Naive B cell (primary cell): Measurements from ENCODE around the gene BNIP3. TPM values are rescaled to one million over a fixed set of nuclear protein-coding genes. Genes with fewer than 3 reads are reported as not detected.
"Not testable (repeated sequence)": the region's sequence is repeated elsewhere in the genome, so short reads cannot be mapped to it uniquely, and the experiment has no call there.

Experiments used
- ATAC-seq, 2 donors: fragments of 150-1000 bp; cut with Tn5 transposase; 2 replicates each; pipeline ENCODE4 v1.10.0; 2021; ENCODE audit warnings: low read depth in 2 of 2, mild to moderate bottlenecking in 2 of 2, moderate library complexity in 2 of 2
- DNase-seq: peaks from one replicate; pipeline ENCODE4 v3.0.0; 2022
- H3K27ac Mint-ChIP-seq, 6 donors: one replicate each; pipeline ENCODE4 v1.8.0; 2020 to 2022; ENCODE audit warnings: mild to moderate bottlenecking in 6 of 6, mixed read lengths in 6 of 6, moderate library complexity in 5 of 6, inconsistent platforms in 2 of 6
- H3K27me3 Mint-ChIP-seq, 3 donors: one replicate each; pipeline ENCODE4 v1.8.0; 2021 to 2022; ENCODE audit warnings: mixed read lengths in 3 of 3, mild to moderate bottlenecking in 1 of 3
- H3K36me3 Mint-ChIP-seq, 2 donors: one replicate each; pipeline ENCODE4 v1.8.0; 2020 to 2022; ENCODE audit warnings: mixed read lengths in 2 of 2, inconsistent platforms in 1 of 2, mild to moderate bottlenecking in 1 of 2
- H3K4me1 Mint-ChIP-seq, 3 donors: one replicate each; pipeline ENCODE4 v1.8.0; 2020 to 2022; ENCODE audit warnings: mixed read lengths in 3 of 3, inconsistent platforms in 1 of 3, mild to moderate bottlenecking in 1 of 3, moderate library complexity in 1 of 3
- H3K4me3 Mint-ChIP-seq, 8 donors: one replicate each; pipeline ENCODE4 v1.8.0; 2020 to 2022; ENCODE audit warnings: mild to moderate bottlenecking in 8 of 8, mixed read lengths in 8 of 8, moderate library complexity in 8 of 8, inconsistent platforms in 2 of 8
- H3K9me3 Mint-ChIP-seq, 7 donors: one replicate each; pipeline ENCODE4 v1.8.0; 2020 to 2022; ENCODE audit warnings: mixed read lengths in 7 of 7, mild to moderate bottlenecking in 5 of 7, inconsistent platforms in 2 of 7, moderate library complexity in 1 of 7
- polyA plus RNA-seq, 6 donors: library from polyadenylated mRNA; unstranded; fragments of 300-500 nt; fragmentation: Illumina TruSeq; gene quantifications; one replicate each; pipeline ENCODE4 v1.2.3, GENCODE V29; 2021; ENCODE audit warnings: low read depth in 6 of 6

Gene BNIP3
- polyA plus RNA-seq, 6 donors from 2014 or later: 7.0 to 13.5 (median 11.5) TPM

DNA sequence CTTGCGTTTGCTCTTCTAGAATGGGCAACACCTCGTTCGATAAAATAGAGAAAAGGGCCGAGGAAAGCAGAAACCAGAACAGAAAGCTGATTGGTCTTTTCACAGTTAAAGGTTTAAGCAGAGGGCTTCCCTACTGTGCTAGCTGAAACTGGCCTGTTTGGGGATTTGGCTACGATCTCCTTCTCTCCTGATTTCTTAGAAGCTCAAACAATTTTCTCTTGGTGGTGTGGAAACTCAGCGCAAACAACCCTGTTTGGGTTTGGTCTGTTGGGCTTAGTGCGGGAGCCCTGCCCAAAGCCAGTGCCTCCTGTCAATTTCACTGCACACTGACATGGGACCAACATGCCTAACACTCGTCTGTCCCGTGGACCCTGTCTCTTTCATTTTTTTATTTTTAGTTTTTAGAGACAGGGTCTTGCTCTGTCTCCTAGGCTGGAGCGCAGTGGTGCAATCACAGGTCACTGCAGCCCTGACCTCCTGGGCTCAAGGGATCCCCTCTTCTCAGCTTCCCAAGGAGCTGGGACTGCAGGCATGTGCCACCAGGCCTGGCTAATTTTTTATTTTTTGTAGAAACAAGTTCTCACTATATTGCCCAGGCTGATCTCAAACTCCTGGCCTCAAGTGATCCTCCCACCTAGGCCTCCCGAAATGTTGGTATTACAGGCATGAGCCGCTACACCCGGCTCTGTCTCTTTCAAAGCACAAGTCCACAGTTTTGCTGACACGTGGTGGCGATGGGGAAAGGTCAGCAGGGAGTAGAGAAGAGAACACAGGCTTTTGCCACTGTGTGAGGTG is 16.5 kb upstream of the BNIP3 start:
- Mint-ChIP-seq H3K9me3 (no peaks in the 10 kb centered on the region), H3K27me3 (peaks cover 0 to 25% (median 19%) of the 10 kb centered on the region in 3 donors), H3K27ac (peak overlapping the region in 1 of 6 donors; percentile 72), H3K4me1 (no peaks in the 10 kb centered on the region), H3K4me3 (no peak overlapping the region), H3K36me3 (no peaks in the 10 kb centered on the region)
- DNase-seq (no peak), ATAC-seq (no peak)

DNA sequence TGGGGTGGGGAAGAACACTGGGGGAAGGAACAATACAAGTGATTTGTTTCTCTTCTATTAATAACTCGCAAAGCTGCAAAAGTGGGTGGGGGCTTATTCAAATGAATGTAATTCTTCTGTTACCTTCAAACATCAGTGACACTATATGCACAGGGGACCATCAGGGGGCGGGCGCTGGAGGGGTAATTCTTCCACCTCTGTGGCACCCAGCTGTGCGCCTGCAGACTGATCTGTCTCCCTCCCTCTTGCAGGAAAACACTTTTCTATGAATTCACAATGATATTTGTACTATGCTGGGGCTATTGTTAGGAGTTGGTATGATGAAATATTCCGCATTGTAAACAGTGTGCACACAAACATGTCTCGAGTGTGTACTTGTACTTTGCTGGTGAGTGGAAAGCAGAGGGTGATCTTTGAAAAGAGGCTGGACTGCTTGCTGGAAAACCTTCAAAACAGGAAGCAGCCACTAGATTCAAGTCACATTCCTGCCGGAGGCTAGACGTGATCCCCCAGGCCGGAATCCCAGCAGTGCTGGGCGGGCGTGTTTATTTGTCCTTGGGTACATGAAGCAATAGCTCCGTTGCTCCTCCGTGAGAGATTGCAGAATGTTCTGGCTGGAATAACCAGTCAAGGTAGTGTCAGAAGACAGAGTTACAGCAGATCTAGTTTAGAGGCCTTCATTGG is 15.8 kb upstream of the BNIP3 start:
- no peak for ATAC-seq
- Mint-ChIP-seq H3K27ac (peak overlapping the region in 1 of 6 donors; percentile 77), H3K36me3 (no peaks in the 10 kb centered on the region), H3K4me1 (peaks cover 0 to 3% (median 0%) of the 10 kb centered on the region in 3 donors), H3K9me3 (no peaks in the 10 kb centered on the region), H3K27me3 (peaks cover 0 to 20% (median 20%) of the 10 kb centered on the region in 3 donors), H3K4me3 (no peak overlapping the region)
- no peak for DNase-seq

DNA sequence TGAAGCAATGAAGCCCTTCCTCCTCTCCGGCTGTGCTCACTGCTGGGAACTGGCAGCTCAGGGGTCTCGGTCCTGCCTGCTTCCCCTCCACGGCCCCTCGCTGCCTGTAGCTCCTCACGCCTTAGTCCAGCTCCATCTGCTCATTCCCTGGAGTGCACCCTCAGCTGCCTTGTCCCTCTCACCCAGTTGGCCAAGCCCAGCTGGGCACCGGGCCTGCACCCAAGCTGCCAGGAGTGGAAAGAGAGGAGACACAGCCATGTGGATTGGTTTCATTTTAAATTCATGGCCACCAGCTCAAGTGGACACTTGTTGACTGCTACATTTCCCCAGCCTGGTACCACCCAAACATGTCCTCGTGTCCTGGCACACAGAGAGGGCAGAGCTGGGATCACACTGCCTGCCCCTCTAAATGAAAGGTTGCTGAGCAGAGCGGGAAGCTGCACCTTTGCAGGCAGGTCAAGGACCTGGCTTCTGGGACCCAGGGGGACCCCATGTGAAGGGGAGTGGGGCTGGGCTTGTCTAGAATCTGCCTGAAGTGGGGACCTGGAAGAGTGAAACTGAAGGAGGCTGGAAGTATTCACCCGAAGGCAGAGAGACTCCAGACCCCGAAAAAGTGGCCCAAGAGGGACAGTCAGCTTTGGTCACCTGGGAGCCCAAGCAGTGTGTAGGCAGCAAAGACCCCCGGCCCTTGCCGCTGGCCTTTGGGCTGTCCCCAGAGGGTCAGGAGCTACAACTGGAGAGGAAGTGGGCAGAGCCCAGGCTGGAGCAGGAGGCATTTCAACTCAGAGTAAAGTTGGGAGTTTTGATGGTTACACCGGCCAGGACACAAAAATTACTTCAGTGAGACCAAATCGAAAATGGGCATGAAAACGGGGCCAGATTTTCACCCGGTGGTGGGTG is 15.0 kb upstream of the BNIP3 start:
- H3K27ac Mint-ChIP-seq: peak overlapping the region in 1 of 6 donors; percentile 77
- H3K9me3 Mint-ChIP-seq: no peaks in the 10 kb centered on the region
- peaks cover 0 to 3% (median 0%) of the 10 kb centered on the region in 3 donors for H3K4me1 Mint-ChIP-seq
- ATAC-seq (no peak), DNase-seq (no peak)
- H3K27me3 Mint-ChIP-seq: peaks cover 0 to 15% (median 13%) of the 10 kb centered on the region in 3 donors
- no peaks in the 10 kb centered on the region for H3K36me3 Mint-ChIP-seq
- H3K4me3 Mint-ChIP-seq: no peak overlapping the region

DNA sequence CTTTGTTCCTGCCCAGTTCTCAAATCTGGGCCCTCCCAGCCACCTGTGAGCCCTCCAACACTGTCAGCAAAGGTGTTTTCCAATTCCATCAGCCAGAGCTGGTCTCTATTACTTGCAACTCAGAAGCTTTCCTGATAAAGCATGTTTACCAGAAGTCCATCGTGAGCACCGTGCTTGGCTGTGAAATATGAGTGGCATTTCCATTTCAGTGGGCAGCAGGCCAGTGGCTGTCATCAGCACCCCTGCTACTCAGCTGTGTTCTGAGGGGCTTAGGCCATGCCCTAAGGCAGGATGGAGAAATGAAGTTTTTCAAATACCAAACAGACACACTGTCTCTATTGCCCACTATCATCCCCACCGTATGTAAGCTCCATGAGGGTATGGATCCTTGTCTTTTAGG is 12.7 kb upstream of the BNIP3 start:
- Mint-ChIP-seq H3K9me3 (no peaks in the 10 kb centered on the region), H3K27me3 (peaks cover 0 to 13% (median 12%) of the 10 kb centered on the region in 3 donors), H3K27ac (peak overlapping the region in 1 of 6 donors; percentile 81), H3K36me3 (no peaks in the 10 kb centered on the region), H3K4me3 (no peak overlapping the region), H3K4me1 (peaks cover 0 to 3% (median 0%) of the 10 kb centered on the region in 3 donors)
- DNase-seq (no peak), ATAC-seq (no peak)

DNA sequence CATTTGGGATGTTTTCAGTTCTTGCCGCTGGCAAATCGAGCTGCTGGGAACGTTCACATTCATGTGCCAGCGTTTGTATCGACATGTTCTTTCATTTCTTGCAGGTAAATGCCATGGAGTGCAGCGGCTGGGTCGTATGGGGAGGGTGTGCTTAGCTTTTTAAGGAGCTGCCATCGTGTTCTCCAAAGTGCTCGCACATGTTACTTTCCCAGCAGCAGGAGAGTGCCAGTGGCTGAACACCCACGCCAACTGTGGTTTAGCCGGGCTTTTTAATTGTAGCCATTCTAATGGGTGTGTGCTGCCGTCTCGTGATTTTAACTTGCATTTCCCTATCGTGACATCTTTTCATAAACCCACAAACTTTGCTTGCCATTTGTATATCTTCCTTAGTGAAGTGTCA is 11.6 kb upstream of the BNIP3 start:
- Mint-ChIP-seq H3K36me3 (no peaks in the 10 kb centered on the region), H3K27me3 (peaks cover 0 to 13% (median 11%) of the 10 kb centered on the region in 3 donors), H3K4me1 (peaks cover 0 to 3% (median 0%) of the 10 kb centered on the region in 3 donors), H3K4me3 (no peak overlapping the region), H3K9me3 (peaks cover 0 to under 1% (median 0%) of the 10 kb centered on the region in 7 donors), H3K27ac (no peak overlapping the region)
- no peak for DNase-seq
- no peak for ATAC-seq

DNA sequence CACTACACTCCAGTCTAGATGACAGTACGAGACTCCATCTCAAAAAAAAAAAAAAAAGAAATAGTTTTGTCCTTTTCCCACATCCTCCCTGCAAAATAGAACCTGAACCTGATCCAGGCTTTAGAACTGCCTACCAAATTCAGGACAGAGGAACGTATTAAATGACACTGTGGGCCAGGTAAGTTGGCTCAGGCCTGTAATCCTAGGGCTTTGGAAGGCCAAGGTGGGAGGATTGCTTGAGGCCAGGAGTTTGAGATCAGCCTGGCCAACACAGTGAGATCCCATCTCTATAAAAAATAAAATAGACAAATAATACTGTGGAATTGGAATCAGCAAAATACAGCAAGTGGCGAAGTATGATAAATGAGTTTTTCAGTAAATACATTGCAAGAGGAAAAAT is 10.0 kb upstream of the BNIP3 start:
- no peak overlapping the region for H3K4me3 Mint-ChIP-seq
- no peak overlapping the region for H3K27ac Mint-ChIP-seq
- DNase-seq: no peak
- no peak for ATAC-seq
- H3K27me3 Mint-ChIP-seq: peaks cover 0 to 8% (median 6%) of the 10 kb centered on the region in 3 donors
- H3K9me3 Mint-ChIP-seq: peaks cover 0 to 2% (median 0%) of the 10 kb centered on the region in 7 donors
- no peaks in the 10 kb centered on the region for H3K36me3 Mint-ChIP-seq
- peaks cover 0 to 3% (median 0%) of the 10 kb centered on the region in 3 donors for H3K4me1 Mint-ChIP-seq

DNA sequence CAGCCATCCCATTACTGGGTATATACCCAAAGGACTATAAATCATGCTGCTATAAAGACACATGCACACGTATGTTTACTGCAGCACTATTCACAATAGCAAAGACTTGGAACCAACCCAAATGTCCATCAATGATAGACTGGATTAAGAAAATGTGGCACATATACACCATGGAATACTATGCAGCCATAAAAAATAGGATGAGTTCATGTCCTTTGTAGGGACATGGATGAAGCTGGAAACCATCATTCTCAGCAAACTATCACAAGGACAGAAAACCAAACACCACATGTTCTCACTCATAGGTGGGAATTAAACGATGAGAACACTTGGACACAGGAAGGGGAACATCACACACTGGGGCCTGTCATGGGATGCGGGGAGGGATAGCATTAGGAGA is 6.1 kb upstream of the BNIP3 start:
- not testable (repeated sequence) for H3K27ac Mint-ChIP-seq, DNase-seq, H3K4me3 Mint-ChIP-seq, H3K36me3 Mint-ChIP-seq, H3K9me3 Mint-ChIP-seq, H3K4me1 Mint-ChIP-seq, ATAC-seq
- peaks cover 7 to 16% (median 9%) of the 10 kb centered on the region in 3 donors for H3K27me3 Mint-ChIP-seq

DNA sequence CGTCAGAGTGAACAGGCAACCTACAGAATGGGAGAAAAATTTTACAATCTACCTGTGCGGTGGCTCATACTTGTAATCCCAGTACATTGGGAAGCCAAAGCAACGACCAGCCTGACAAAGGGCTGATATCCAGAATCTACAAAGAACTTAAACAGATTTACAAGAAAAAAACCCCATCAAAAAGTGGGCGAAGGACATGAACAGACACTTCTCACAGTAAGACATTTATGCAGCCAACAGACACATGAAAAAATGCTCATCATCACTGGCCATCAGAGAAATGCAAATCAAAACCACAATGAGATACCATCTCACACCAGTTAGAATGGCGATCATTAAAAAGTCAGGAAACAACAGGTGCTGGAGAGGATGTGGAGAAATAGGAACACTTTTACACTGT is 5.6 kb upstream of the BNIP3 start:
- not testable (repeated sequence) for DNase-seq, H3K4me1 Mint-ChIP-seq, H3K9me3 Mint-ChIP-seq, H3K27ac Mint-ChIP-seq, ATAC-seq, H3K36me3 Mint-ChIP-seq, H3K4me3 Mint-ChIP-seq
- H3K27me3 Mint-ChIP-seq: peaks cover 5 to 16% (median 7%) of the 10 kb centered on the region in 3 donors

DNA sequence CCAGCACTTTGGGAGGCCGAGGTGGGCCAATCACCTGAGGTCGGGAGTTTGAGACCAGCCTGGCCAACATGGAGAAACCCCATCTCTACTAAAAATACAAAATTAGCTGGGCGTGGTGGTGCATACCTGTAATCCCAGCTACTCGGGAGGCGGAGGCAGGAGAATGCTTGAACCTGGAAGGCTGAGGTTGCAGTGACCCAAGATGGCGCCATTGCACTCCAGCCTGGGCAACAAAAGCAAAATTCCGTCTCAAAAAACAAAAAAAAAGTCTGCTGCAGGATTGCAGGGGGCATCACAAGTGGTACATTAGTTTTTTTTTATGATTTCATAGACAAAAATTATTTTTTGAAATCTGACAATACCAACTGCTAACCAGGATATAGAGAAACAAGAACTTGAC is 5.1 kb upstream of the BNIP3 start:
- H3K4me3 Mint-ChIP-seq, H3K9me3 Mint-ChIP-seq, ATAC-seq, H3K27ac Mint-ChIP-seq, H3K4me1 Mint-ChIP-seq, DNase-seq, H3K36me3 Mint-ChIP-seq: not testable (repeated sequence)
- peaks cover 4 to 16% (median 7%) of the 10 kb centered on the region in 3 donors for H3K27me3 Mint-ChIP-seq

DNA sequence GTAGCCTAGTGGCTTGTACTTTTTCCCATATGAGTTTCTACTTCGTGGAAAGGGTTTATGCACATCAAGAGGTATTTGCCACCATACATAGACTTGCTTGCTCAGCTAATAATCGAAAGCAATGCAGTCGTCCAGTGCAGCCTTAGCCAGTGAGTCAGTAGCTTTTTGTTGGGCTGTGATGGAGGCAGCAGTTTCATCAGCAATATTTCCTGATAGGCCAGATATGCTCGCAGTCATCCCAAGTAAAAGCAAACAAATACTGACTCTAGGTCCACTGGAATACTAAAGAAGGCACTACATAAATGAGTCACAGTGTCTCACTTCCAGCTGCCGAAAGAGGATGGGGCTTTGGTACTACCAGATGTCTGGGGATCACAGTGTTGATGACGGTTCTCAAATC is 2.1 kb upstream of the BNIP3 start:
- Mint-ChIP-seq H3K27me3 (peaks cover 4 to 22% (median 7%) of the 10 kb centered on the region in 3 donors), H3K9me3 (peaks cover 0 to 2% (median 0%) of the 10 kb centered on the region in 7 donors), H3K36me3 (no peaks in the 10 kb centered on the region), H3K27ac (no peak overlapping the region), H3K4me3 (peak overlapping the region in 6 of 8 donors; percentile 75 to 93 (median 82)), H3K4me1 (peaks cover 13 to 20% (median 19%) of the 10 kb centered on the region in 3 donors)
- ATAC-seq: no peak
- no peak for DNase-seq

DNA sequence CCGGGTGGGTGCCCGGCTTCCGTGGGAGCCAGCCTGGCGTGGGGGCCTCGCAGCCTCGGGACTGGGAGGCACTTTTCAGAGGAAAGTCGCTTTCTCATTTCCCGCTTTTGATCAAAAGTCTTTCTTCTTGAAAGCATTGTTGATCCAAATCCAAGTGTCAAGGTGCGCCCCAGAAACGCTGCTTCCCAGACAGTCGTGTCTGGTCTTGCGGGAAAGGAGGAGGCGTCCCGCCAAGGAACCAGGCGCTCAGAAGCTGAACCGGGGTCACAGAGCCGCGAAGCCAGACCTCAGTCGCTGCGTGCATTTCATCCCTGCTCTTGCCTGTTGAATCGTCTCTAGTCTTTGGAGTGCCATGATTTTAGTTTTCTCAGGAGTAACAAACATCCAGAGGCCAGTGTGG is 1.1 kb upstream of the BNIP3 start:
- ATAC-seq (no peak), DNase-seq (no peak)
- Mint-ChIP-seq H3K27me3 (peaks cover 4 to 22% (median 7%) of the 10 kb centered on the region in 3 donors), H3K36me3 (no peaks in the 10 kb centered on the region), H3K9me3 (no peaks in the 10 kb centered on the region), H3K4me1 (peaks cover 13 to 26% (median 23%) of the 10 kb centered on the region in 3 donors), H3K4me3 (peak overlapping the region; percentile 61 to 93 (median 82)), H3K27ac (peak overlapping the region in 1 of 6 donors; percentile 3)

- Mint-ChIP-seq H3K27me3 (peaks cover 4 to 22% (median 7%) of the 10 kb centered on the region in 3 donors), H3K4me1 (peaks cover 13 to 27% (median 23%) of the 10 kb centered on the region in 3 donors), H3K36me3 (no peaks in the 10 kb centered on the region), H3K9me3 (no peaks in the 10 kb centered on the region), H3K27ac (peak overlapping the region in 1 of 6 donors; percentile 82), H3K4me3 (peak overlapping the region in 7 of 8 donors; percentile 59 to 90 (median 76))
- DNase-seq (no peak), ATAC-seq (peak; percentile 19 to 22)
Measured at GRCh38 chr10:131982185-131982756, 548 bp upstream of the BNIP3 start.
